ENCODE measurements around the gene DAAM1.
A peak's percentile ranks its signal among the peaks of the same experiment; 100 is the strongest.

Gene DAAM1

DNA sequence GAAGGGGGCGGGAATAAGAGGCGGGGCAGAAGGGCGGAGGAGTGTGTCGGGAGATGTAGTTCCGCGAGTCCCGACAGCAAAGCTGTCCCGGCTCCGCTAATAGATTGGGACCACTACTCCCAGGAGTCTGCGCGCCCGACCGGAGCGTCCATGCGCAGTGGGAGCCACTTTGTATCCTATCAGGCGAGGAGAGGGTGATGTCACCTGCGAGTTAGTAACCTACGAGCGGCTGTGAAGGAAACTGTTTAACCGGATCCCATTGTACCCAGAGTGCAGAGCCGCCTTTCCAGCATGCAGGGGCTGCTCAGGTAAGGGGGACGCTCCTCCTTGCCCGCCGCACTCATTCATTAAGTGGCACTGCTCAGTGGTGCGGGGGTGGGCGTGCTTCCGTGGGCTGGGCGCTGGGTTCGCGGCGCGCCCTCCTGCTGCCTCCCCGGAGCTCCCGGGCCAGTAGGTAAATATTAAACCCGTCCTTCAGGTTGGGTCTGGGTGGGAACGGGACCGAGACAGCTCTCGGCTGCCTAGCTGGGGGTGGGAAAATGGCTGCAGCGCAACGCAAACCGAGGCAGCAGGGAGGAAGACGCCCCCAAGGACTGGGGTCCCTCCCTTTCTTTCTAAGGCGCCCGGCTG is at the start of gene DAAM1:
Gene DAAM1, plus strand, starts transcription at position 207 of the 630 bp plus-strand sequence. CDS start 74,811 bp downstream, outside the sequence.
- DNase-seq (ENCODE audit: low spot score) = peak; percentile 98

DNA sequence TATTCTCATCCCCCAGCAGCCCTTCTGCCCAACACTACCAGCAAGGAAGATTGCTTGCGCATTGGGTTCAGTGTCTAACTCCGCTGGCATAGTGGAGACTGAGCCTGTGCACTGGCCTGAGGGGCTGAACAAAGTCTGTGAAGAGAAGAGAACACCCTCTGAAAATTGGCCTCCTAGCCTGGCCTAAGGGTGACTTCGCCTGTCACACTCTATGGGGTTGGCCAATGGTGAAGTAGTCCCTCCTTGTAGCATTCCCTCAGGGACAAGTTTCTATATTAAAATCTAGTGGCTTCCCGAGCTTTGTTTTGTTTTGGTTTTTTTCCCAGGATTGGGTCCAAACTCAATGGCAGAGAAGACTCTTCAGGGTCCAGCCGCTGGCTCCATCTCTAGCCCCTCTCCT is 49.1 kb upstream of the DAAM1 start:
- no peak for DNase-seq (ENCODE audit: low spot score)

DNA sequence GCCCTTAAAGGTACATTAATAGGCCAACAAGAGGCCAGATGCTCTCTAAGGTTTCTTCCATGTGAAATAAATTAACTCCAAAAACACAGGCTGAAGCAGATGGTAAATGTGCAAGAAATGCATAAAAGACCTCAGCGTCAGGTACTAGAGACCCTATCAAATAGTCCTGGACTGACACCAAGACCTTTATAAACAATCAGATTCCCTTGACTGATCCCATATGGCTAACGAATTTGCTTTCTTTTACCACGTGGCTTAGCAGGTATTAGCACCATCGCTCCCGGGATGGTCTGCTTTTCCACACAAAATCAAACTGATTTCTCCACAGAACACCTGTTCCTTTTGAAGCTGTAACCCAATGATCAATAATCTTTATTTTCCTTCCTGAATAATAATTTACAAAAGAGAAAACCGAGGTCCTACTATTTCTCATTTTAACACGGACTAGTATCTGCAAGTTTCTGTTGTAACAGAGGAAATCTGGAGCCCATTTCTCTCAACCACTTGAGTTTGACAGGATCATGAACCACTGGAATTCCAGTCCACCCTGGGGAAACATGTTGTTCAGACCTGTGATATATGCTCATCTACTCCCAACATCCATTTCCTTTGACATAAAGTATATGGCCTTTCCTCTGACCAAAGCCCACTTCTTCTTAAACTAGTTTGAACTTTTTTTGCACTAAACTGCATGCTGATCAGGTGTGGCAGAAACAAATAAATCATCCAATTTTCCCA is 48.2 kb upstream of the DAAM1 start:
- DNase-seq (ENCODE audit: low spot score) = no peak

DNA sequence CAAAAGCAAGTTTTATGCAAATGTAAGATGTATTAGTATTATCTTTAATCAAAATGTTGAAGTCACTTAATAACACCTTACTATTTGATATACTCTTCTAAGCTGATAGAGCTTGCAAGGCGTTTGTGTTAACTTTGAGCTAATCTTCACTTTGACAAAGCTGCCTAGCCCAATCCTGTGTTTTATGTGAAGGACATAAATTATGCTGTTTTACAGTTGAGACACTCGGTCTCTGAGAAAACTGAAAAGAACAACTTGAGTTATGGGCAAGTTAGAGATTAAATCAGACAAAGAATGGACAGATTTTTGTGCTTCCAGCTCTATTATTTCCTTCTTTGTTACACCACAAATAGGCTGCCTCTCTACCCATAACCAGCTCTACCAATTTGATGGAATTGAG is 42.0 kb upstream of the DAAM1 start:
- no peak for DNase-seq (ENCODE audit: low spot score)

DNA sequence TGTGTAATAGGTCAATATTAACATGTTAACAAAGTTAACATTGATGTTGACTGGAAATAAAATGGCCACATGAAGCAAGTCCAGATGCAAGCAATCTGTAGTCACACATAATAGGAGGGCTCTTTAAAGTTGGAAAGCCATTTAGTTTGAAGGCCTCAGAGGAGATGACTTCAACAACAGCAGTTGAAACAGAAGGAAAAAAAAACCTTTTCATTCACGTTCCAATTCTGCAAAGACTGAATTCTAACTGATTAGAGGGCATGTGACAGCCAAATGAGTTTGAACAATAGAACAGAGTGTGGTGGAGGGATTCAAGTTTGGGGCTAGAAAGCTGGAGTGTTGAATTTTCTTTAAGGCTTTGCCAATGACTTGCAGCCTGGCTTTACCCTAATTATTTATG is 41.5 kb upstream of the DAAM1 start:
- no peak for DNase-seq (ENCODE audit: low spot score)

DNA sequence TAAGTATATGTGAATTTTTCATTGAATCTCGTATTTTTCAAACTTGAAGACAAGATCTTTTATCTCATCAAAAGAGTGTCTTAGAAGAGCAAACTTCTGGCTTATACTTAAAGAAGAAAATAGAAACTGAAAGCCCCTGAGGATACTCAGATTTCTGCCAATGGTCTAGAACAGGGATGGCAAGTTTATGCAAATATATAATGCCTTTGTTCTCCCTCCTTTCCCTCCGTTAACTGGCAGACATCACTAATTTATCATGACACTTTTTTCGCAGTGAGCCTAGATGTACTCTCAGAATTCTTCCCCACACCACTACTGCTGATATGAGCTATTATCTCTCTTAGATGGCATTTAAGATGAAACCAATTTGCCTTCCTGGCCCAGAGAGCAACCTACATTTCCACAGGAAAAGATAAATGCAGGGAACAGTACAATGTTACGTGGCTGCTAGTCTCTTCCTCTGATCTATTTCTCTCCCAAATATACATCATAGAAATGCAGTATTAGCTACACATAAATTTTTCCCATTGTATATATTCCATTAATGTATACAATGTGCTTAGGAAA is 40.0 kb upstream of the DAAM1 start:
- DNase-seq (ENCODE audit: low spot score) = no peak

DNA sequence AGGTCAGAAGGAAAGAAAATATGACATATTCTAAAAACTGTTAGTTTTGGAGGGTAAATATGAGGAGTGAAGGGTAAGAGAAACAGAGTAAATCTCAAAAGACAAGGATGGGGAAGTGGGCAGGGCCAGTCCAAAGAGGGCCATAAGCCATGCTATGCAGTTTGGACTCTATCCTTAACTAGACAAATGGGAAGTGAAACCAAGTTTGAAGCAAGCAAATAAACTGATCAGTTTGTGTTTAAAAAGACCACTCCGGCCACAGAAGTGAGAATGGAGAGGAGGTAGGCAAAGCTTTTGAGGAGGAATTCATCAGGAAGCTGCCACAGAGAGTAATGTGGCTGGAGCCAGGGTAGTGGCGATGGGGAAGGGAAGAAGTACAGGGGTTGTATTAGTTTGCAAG is 37.5 kb upstream of the DAAM1 start:
- peak; percentile 20 for DNase-seq (ENCODE audit: low spot score)

DNA sequence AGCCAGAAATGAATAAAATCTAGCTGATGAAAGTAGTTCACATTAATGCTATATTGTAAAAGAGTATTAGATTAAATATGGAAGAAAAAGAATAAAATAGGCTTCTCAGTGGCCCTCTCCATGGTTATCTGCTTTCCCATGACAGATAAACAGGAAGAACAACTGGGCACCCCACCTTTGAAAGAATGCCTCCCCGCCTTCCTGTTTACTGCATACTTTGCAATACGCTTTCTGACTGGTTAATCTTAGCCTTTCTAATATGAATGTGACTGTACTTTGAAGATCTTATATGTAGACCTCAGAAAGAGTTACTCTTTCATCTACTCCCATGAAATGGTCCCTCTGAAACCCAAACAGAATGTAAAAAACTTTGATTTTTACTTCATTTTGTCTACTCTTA is 34.1 kb upstream of the DAAM1 start:
- no peak for DNase-seq (ENCODE audit: low spot score)

DNA sequence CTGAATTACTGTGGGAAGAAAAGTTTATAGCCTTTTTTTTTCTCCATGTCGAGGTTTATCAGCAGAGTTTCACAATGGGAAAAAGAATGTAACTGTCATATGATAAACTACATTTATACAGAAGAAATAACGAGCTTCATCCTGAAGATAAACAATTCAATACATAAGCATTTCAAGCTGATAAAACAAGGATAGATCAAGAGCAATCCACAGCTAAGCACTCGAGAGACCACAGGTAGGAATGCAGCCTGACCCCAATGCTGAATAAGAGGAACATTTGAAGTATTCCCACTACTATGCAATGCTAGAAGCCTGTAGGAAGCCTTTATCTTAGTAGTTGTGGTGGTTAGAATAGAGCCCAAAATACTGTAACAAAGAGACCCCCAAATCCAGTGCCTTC is 32.6 kb upstream of the DAAM1 start:
- DNase-seq (ENCODE audit: low spot score) = no peak

DNA sequence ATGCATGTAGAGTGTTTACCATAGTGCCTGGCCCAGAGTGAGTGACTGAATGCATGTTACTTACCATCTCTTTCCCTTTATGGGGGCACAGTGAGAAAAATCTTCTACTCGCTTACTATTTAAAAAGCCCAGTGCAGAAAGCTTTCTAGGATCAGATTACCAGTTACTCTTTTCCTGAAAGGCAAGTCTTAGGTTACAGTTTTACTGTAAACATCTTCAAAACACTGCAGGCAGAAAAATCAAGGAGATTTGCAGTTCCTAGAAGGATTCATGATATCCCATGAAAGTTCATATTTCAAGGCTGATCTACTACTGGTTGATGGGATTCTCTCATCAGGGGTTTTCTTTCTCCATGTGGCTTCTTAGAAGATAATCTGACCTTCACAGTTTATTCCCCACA is 29.3 kb upstream of the DAAM1 start:
- no peak for DNase-seq (ENCODE audit: low spot score)

DNA sequence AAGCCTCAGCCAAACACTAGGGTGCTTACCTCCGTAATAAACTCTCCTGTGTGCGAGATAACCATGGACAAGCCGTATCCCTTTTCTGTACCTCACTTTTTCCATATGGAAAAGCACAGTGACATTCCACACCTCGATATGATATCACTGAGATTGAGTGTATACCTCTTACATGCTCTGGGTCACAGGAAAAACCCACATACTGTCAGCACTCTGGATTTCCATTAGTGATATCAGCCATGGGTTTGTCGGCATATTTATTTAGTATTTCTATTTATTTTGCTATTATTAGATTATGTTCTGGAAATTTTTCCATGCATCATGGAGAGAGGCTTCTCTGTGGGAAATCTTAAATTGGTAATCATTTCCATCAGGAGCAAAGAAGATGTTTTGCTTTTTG is 28.0 kb upstream of the DAAM1 start:
- DNase-seq (ENCODE audit: low spot score) = no peak

DNA sequence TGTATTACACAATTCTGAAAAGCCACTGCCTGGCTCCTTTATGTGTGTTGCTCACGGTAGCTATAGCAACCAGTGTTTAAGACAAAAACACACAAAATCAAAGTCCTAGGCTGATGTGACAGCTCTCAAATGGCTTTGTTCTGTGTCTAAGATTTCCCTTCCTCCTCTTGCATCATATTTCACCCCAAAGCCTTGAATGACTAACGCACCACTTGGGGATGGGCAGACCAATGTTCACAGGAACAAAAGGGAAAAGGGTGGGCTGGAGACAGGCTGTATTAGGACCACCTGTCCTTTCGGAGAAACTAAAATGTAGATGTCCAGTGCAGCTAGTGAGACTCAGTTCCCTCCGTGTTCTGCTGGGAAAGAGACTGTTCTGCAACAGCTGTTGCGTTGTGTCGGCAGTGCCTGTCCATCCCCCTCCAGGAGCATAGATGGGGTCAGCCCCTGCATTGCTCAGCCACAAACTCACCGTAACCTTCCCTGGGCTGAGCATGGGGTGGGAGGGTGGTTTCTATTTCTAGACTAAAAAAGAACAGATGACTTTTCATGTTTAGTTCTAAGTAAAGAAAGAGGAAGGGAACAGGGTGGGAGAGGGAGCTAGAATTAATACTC is 26.8 kb upstream of the DAAM1 start:
- peak; percentile 11 for DNase-seq (ENCODE audit: low spot score)

DNA sequence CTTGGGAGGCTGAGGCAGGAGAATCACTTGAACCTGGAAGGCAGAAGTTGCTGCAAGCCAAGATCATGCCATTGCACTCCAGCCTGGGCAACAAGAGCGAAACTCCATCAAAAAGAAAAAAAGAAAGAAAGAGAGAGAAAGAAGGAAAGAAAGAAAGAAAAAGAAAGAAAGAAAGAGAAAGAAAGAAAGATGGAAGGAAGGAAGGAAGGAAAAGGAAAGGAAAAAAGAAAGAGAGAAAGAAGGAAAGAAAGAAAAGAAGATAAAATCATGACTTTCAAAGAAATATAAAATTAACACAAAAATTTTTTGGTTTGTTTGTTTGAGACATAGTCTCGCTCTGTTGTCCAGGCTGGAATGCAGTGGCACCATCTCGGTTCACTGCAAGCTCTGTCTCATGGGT is 22.2 kb upstream of the DAAM1 start:
- no peak for DNase-seq (ENCODE audit: low spot score)

DNA sequence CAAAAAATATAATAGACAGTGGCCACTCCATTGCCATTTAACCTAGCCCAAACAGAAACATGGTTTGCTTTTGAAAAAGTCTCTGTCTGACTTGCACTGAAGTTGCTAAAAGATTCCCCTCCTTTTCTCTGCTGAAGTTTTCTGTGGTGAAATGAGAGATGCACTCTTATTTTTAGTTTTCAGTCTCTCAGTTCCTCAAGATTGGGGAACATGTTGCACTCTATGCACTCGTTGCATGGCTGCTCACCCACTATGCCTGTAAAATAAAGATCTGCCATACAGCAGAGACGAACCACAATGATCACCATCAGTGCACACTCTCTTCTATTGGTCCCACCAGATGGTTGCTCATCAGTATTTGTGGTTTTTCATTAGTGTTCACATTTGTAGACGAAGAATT is 13.1 kb upstream of the DAAM1 start:
- no peak for DNase-seq (ENCODE audit: low spot score)

DNA sequence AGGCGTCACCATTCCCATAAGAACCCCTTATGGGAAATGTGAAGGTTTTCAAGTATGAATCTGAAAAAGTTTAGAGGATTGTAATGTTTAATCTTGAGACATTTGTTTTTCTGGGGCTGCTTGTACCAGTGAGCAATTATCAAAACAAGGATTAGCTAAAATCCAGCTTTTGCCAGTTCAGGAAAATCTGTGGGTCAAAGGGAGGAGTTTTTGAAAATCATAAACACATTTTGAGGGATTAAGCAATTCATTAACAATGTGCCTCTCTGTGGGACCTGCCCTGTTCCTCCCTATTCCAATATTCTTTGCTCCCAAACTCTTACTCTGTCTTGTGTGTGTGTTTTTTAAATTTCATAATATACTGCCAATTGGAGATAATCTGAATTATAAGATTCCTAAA is 11.7 kb upstream of the DAAM1 start:
- no peak for DNase-seq (ENCODE audit: low spot score)

DNA sequence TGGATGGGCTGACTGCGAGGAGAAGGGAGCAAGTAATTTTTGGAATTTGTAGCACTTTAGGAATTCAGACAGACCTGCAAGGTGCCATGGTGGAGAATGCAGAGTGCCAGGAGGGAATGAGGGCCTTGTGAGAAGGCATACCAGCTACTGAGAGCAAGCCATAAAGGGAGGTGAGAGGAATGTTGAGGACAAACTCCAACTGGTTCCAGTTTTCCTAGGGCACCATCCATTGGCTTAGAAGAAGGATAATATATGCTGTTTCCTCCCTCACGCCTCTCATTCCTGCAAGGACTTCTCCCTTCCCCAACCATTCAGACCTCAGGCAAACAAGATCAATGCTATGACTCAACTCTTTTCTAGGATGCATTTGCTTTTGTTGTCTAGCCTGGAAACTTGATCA is 11.2 kb upstream of the DAAM1 start:
- no peak for DNase-seq (ENCODE audit: low spot score)

DNA sequence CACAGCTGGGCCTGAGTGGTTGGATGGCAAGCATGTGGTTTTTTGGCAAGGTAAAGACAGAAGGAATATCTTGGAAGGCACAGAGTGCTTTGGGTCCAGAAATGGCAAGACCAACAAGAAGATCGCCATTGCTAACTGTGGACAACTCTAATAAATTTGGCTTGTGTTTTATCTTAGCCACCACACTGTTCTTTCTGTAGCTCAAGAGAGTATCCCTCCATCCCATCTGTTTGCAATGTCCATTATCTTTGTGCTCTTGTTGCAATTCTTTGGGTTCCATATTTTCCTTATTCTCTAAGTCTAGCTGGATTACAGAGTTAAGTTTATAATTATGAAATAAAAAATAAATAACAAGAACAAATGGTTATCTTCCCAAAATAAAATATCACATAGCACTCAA is 6.7 kb upstream of the DAAM1 start:
- DNase-seq (ENCODE audit: low spot score) = no peak

DNA sequence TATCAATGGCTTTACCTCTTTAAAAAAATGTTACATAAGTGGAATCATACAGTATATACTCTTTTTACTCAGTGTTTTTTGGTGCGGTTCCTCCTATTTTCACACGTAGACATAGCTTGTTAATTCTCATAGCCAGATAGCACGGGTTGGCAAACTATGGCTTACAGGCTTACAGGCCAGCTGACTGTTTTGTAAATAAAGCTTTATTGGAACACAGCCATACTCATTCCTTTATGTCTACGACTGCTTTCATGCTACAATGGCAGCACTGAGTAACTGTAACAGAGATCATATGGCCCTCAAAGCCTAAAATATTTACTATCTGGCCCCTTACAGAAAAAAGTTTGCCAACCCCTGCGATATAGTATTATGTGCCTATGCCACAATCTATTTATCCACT is 5.8 kb upstream of the DAAM1 start:
- DNase-seq (ENCODE audit: low spot score) = no peak

DNA sequence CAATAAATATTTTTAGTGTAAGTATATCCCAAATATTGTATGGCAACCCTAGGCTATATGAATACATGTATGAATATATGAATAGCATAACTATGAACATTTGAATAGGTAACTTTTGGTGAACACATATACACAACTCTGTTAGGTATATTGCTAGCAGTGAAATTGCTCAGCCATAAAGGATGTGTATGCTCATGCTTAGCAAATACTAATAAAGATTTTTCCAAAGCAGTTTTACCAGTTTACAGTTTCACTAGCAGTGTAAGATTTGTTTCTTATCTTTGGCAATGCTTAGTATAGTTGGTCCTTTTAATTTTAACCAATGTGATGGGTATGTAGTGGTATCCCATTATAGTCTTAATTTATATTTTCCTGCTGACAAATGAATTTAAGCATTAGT is 5.3 kb upstream of the DAAM1 start:
- DNase-seq (ENCODE audit: low spot score) = no peak

DNA sequence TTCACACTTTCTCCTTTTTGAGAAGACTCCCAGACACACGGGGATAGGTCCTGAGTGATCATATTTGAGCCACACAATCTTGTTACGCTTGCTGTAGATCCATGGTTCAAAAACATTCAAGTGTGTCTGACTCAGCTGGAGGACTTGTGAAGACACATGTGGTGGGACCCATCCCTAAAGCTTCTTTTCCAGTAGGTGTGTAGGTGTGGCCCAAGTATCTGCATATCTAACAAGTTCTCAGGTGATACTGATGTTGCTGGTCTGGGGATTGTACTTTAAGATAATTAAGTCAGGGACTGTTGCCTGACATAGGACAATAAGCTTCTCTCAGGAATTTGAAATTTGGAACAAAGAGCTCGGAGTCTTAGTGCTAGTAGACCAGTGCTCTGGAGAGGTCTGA is 4.1 kb upstream of the DAAM1 start:
- no peak for DNase-seq (ENCODE audit: low spot score)

DNA sequence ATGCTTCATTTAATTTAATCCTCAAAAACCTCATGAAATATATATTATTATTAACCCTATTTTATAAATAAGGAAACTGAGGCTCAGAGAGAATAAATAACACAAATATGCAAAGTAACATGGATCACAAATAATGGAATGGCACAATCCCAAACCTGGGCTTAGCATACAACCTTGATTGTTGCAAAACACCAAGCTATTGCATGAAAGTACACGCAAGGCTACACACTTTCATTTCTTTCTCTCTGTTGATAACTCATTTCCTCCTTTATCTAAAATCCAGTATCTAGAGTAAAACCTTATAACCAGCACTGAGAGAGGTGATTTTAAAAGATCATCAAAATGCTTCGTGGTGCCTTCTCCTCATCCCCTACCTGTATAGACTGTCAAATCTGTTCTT is 2.8 kb upstream of the DAAM1 start:
- no peak for DNase-seq (ENCODE audit: low spot score)

DNA sequence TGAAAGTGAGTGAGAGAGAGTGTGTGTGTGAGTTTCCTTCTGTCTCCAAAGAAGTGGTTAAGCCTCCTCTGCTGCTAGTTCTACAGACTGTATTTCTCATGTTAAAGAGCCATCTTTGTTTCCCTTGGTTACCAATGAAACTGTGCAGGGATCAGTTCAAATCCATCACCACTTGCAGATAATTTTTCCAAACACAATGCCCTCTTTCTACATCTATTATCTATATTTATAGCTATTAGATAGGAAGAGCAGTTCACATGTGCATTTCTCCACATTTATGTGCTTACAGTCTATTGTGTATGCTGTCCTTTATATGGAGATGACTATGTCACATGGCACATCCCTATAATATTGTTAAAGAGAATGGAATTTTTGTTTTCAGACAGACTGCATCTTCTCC is 2.2 kb upstream of the DAAM1 start:
- no peak for DNase-seq (ENCODE audit: low spot score)

DNA sequence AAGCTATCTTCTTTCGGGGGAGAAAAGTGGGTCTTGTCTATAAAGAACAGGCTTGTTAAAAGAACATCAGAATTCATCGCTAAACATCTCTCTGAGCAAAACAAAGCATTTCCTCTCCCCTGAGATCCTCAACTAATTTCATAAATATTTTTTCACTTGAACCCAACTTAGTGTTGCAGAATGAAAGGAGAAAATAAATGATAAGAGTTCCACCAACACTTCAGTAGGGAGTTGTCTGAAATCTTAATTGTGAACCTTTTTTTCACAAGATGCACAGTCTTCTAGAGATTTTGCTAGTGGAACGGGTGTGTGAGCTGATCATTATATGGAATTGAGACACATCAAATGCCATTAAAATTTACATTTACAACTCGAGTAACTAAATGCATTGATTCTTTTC is 1.3 kb upstream of the DAAM1 start:
- no peak for DNase-seq (ENCODE audit: low spot score)

All from putamen (tissue), 1 donor.